ENCODE results near the gene CD83.
A peak's percentile ranks its signal among the peaks of the same experiment; 100 is the strongest.
"Not testable (repeated sequence)": the region's sequence is repeated elsewhere in the genome, so short reads cannot be mapped to it uniquely, and the experiment has no call there.

CD83 gene, protein sequence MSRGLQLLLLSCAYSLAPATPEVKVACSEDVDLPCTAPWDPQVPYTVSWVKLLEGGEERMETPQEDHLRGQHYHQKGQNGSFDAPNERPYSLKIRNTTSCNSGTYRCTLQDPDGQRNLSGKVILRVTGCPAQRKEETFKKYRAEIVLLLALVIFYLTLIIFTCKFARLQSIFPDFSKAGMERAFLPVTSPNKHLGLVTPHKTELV

GRCh38 chr6:14117158-14118090 lies at the start of gene CD83:
TSS of gene CD83 (plus strand) at chr6:14117772. CDS start at chr6:14117812, 40 bp downstream.
- DNase-seq, result peak; percentile 76

- DNase-seq, result no peak
Observed at GRCh38 chr6:14068133-14068532, 49.4 kb upstream of the CD83 start.

DNA sequence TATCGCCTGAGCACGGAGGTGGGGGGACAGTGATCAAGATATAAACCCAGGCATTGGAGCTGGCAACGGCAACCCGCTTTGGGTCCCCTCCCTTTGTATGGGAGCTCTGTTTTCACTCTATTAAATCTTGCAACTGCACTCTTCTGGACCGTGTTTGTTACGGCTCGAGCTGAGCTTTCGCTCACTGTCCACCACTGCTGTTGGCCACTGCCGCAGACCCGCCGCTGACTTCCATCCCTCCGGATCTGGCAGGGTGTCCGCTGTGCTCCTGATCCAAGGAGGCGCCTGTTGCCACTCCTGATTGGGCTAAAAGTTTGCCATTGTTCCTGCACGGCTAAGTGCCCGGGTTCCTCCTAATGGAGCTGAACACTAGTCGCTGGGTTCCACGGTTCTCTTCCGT lies 48.9 kb upstream of the CD83 start:
- DNase-seq, result no peak

DNA sequence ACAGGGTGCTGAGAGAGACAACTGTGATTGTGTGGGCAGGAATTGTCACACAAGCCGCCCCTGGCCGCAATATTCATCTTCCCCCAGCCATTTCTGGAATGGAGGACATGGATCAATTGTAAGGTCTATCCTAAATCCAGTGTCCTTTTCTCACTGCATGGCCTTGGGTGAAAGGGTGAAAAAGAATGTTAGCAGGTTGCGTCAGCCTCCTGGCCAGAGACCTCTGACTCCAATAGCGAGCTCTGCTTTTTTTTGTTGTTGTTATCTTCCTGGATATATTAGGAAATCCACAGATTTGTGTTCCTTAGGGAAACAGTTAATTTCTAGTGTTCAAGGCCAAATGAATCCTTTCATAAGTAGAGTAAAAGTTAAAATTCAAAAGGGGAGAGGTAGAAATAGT lies 47.1 kb upstream of the CD83 start:
- no peak for DNase-seq

DNA sequence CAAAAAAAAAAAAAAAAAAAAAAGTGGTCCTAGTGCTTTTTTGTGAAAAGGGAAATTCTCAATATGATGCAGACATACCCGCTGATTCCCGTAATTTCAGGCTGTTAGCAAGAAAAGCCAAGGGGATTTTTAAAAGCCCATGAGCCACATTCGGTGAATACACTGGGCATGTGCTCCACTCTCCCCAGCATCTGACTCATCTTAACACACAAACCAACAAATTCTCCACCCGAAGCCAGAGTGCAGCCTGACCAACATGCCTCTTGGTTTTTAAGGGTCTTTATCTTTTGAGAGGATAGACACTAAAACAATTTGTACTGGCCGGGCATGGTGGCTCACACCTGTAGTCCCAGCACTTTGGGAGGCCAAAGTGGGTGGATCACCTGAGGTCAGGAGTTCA lies 45.5 kb upstream of the CD83 start:
- DNase-seq, result no peak

DNA sequence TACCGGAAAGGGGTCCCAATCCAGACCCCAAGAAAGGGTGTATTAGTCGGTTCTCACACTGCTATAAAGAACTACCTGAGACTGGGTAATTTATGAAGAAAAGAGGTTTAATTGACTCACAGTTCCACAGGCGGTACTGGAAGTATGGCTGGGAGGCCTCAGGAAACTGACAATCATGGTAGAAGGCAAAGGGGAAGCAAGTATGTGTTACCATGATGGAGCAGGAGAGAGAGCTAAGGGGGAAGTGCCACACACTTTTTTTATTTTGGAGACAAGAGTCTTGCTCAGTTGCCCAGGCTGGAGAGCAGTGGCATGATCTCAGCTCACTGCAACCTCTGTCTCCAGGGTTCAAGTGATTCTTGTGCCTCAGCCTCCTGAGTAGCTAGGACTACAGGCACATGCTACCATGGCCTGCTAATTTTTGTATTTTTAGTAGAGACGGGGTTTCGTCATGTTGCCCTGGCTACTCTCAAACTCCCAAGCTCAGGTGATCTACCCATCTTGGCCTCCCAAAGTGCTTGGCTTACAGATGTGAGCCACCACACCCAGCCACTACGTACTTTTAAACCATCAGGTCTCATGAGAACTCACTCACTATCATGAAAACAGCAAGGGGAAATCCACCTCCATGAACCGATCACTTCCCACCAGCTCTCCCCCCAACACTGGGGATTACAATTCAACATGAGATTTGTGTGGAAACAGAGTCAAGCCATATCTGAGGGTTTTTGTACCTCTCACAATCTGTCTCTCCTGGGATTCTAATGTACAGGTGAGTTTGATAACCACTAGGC lies 43.8 kb upstream of the CD83 start:
- not testable (repeated sequence) for DNase-seq

- no peak for DNase-seq
Observed at GRCh38 chr6:14074476-14075094, 43.0 kb upstream of the CD83 start.

GRCh38 chr6:14075095-14075503 lies 42.5 kb upstream of the CD83 start:
- no peak for DNase-seq

- DNase-seq, result no peak
Observed at GRCh38 chr6:14077193-14077867, 40.2 kb upstream of the CD83 start.

- no peak for DNase-seq
Observed at GRCh38 chr6:14079433-14079832, 38.1 kb upstream of the CD83 start.

GRCh38 chr6:14079971-14080370 lies 37.6 kb upstream of the CD83 start:
- DNase-seq, result no peak

DNA sequence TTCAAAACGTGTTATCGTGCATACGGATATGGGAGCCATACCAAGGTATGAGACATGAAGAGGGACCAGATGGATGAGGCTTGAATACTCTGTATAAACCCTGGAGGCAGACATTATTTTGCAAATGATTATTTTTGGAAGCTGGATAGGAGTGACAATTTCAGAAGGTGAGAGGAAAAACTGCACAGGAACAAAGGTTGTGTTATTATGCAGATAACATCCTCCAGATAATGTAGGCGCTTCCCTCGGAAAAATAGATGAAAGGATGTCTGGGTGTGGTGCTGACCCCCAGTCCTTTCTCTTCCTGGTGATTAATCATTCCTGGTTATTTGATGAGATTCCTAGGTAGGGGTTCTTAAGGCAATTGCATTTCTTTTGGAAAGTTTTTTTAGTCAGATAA lies 36.4 kb upstream of the CD83 start:
- no peak for DNase-seq

GRCh38 chr6:14082771-14083170 lies 34.8 kb upstream of the CD83 start:
- no peak for DNase-seq

- DNase-seq, result no peak
Observed at GRCh38 chr6:14083262-14083661, 34.3 kb upstream of the CD83 start.

DNA sequence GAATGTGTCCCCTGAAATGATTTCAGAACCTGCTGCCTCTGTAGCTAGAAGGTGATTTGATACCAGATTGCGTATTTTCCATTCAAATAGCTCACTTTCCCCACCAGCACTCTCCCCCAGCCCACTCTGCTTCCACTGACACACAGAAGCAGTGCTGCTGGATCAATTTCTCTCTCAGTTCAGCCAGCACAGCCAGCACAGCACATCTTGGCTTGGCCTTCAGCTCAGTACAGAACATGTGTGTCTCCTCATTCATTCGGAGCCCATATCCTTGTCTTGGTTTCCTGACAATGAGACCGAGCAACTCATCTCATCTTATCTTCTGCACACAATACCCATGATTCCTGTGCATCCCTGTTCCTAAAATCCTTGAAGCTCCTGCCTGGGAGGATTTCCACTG lies 33.8 kb upstream of the CD83 start:
- no peak for DNase-seq

- no peak for DNase-seq
Observed at GRCh38 chr6:14084388-14084787, 33.2 kb upstream of the CD83 start.

- DNase-seq, result no peak
Observed at GRCh38 chr6:14085176-14085787, 32.3 kb upstream of the CD83 start.

GRCh38 chr6:14086701-14087100 lies 30.9 kb upstream of the CD83 start:
- DNase-seq, result no peak

- DNase-seq, result no peak
Observed at GRCh38 chr6:14088600-14089192, 28.9 kb upstream of the CD83 start.

GRCh38 chr6:14089224-14089623 lies 28.3 kb upstream of the CD83 start:
- DNase-seq, result no peak

GRCh38 chr6:14091339-14091978 lies 26.1 kb upstream of the CD83 start:
- no peak for DNase-seq

Measured in stimulated activated CD4-positive, alpha-beta T cell treated with anti-CD3 and anti-CD28 coated beads, Interleukin-12 subunit alpha, Interleukin-12 subunit beta, amount 100 ng/mL, for 4 hours (primary cell).